Prostate gland (tissue), 2 donors: ENCODE measurements around the gene NOL7. TPM values are rescaled to one million over a fixed set of nuclear protein-coding genes. Genes with fewer than 3 reads are reported as not detected.

Source experiments
- DNase-seq: peaks from one replicate; pipeline ENCODE4 v3.0.0-alpha.2; 2019; ENCODE audit warnings: low spot score
- H3K27ac ChIP-seq, 2 donors: fragments of 200-600 bp; sonication (generic); 2 replicates each; pipeline ENCODE4 v1.5.1; 2017 to 2019
- H3K27me3 ChIP-seq: fragments of 200-600 bp; sonication (generic); replicated peaks from 2 replicates; pipeline ENCODE4 v1.5.1; 2019; ENCODE audit not compliant: insufficient read depth
- H3K36me3 ChIP-seq, 2 donors: fragments of 200-600 bp; sonication (generic); 1 replicate in 1 of 2; 2 replicates in 1 of 2; pipeline versions ENCODE4 v1.5.1 to v1.8.1; 2017 to 2019
- H3K4me1 ChIP-seq: fragments of 200-600 bp; sonication (generic); replicated peaks from 2 replicates; pipeline ENCODE4 v1.5.1; 2019
- H3K4me3 ChIP-seq, 2 donors: fragments of 200-600 bp; sonication (generic); 2 replicates each; pipeline ENCODE4 v1.5.1; 2017 to 2019
- H3K9me3 ChIP-seq: fragments of 200-600 bp; sonication (generic); 2 replicates; pipeline ENCODE4 v1.5.1; 2017
- POLR2A ChIP-seq: fragments of 450-650 bp; IDR thresholded peaks from one replicate; pipeline ENCODE4 v1.6.1; 2016; ENCODE audit warnings: antibody characterized with exemption, mild to moderate bottlenecking
- POLR2AphosphoS5 ChIP-seq: sonication (generic); formaldehyde crosslinking; IDR thresholded peaks from one replicate; pipeline ENCODE4 v1.6.1; 2017; ENCODE audit warnings: antibody characterized with exemption
- WGBS: methylation state at CpG from one replicate; pipeline ENCODE4 v1.1.5; 2018; 5-methylcytosine and 5-hydroxymethylcytosine counted together
- intact Hi-C: fragments of 100-400 bp; cut with DNase I; formaldehyde crosslinking; loops from one replicate; pipeline ENCODE4 v1.14.2; 2022
- total RNA-seq, 2 donors: library from RNA; depleted of rRNA; stranded (reverse); fragments of >200 nt; gene quantifications; one replicate each; pipeline ENCODE4 v1.1.0, GENCODE V29; 2016
- TF ChIP-seq, protein P1 (sequence below), 4 experiments: fragments of 200-600 bp in 2 of 4; fragments of 450-650 bp in 2 of 4; sonication (generic) in 2 of 4; IDR thresholded peaks; 1 replicate in 3 of 4; 2 replicates in 1 of 4; pipeline ENCODE4 v1.5.1; 2016 to 2019; ENCODE audit warnings: antibody characterized with exemption in 4 of 4, mild to moderate bottlenecking in 2 of 4, moderate library complexity in 2 of 4

NOL7 gene
- total RNA-seq, 2 donors from 2014 or later = 68.3 to 108 TPM

DNA sequence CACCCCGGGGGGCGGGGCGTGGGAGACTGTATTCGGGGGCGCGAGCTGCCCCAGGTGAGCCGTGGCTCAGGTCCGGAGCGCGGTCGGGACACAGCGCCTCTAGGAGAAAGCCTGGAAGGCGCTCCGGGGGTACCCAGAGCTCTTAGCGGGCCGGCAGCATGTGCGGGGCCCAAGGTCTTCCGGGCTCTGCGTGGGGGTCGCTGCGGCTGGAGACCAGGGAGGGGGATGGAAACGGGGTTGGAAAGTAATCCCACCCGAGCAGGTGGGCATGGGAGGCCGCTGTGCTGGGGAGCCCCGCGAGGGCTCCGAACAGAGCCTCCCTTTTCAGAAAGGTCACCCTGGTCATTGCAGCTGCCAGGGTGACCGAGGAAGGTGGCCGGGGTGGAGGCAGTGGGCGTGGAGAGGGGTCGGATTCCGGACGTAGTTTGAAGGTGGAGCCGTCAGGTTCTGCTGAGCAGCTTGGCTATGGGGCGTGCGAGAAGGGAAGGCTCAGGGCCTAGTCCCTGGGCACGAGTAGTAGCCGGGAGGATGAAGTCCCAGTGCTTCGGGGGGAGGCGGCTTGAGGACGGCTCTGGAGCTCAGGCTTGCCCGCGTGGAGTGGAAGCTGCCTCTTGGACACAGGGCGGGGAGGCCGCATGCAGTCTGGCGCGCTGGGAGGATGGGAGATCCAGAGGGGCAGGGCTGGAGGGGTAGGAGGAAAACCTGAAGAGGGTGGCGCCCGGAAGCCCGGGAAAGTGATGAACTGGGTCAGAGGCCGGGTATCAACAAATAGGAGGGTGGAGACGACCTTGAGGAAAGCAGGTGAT, 40.4 kb upstream of the NOL7 start, which contains the start of gene SIRT5:
Gene SIRT5 (plus strand): TSS at position 31 of the 806 bp plus-strand sequence. CDS start 9,510 bp downstream, outside the sequence.
- peak; percentile 72 for TF ChIP-seq POLR2AphosphoS5
- TF ChIP-seq, protein P1, sequence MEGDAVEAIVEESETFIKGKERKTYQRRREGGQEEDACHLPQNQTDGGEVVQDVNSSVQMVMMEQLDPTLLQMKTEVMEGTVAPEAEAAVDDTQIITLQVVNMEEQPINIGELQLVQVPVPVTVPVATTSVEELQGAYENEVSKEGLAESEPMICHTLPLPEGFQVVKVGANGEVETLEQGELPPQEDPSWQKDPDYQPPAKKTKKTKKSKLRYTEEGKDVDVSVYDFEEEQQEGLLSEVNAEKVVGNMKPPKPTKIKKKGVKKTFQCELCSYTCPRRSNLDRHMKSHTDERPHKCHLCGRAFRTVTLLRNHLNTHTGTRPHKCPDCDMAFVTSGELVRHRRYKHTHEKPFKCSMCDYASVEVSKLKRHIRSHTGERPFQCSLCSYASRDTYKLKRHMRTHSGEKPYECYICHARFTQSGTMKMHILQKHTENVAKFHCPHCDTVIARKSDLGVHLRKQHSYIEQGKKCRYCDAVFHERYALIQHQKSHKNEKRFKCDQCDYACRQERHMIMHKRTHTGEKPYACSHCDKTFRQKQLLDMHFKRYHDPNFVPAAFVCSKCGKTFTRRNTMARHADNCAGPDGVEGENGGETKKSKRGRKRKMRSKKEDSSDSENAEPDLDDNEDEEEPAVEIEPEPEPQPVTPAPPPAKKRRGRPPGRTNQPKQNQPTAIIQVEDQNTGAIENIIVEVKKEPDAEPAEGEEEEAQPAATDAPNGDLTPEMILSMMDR (IDR thresholded peaks at IDR 0.05) = no peak
- TF ChIP-seq POLR2A = peak; percentile 79
- intact Hi-C loops = loop anchor here (5.0 kb wide), 1 partner anchor 87 kb away; the partner anchor contains the start of gene GFOD1
- no peaks in the 10 kb centered on the region for H3K36me3 ChIP-seq
- under 1% methylated on average over 51 of the region's 52 CpGs for WGBS
- no peaks in the 10 kb centered on the region for H3K27me3 ChIP-seq
- no peaks in the 10 kb centered on the region for H3K4me1 ChIP-seq
- peak within 1 kb of the TSS; percentile 93 for H3K4me3 ChIP-seq
- no peaks in the 10 kb centered on the region for H3K9me3 ChIP-seq
- peak within 1 kb of the TSS; percentile 97 to 98 for H3K27ac ChIP-seq
- peak; percentile 71 for DNase-seq

DNA sequence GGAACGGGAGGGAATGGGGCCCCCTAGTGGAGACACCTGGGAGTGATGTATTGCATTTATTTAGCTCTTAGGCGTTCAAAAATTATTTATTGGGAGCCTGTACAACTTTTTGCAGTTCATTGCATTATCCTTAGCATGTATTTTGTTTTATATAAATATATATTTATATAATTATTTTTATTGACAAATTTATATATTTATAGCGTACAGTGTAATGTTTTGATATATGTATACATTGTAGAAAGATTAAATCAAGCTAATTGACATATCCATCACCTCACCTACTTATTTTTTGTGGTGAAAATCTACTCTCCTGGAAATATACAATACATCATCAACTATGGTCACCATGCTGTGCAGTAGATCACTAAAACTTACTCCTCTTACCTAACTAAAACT, 39.8 kb upstream of the NOL7 start:
- Histone ChIP-seq H3K4me1 (no peaks in the 10 kb centered on the region), H3K27me3 (no peaks in the 10 kb centered on the region), H3K27ac (peak overlapping the region; percentile 97 to 98), H3K36me3 (no peaks in the 10 kb centered on the region), H3K4me3 (peak overlapping the region; percentile 93), H3K9me3 (no peaks in the 10 kb centered on the region)
- TF ChIP-seq POLR2A = no peak
- TF ChIP-seq, protein P1 (IDR thresholded peaks at IDR 0.05) = peak; percentile 63 to 82 (median 75)
- intact Hi-C loops = no loop called here
- 23% methylated on average over 3 of the region's 3 CpGs for WGBS
- DNase-seq = no peak

DNA sequence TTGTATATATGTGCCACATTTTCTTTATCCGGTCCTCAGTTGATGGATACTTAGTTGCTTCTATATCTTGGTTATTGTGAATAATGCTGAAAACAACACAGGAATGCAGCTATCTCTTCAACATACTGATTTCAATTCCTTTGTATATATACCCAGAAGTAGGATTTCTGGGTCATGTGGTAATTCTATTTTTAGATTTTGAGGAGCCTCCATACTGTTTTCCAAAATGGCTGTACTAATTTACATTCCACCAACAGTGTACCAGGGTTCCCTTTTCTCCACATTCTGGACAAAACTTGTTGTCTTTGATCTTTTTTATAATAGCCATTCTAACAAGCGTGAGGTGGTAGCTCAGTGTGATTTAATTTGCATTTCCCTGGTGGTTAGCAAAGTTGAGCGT, 39.1 kb upstream of the NOL7 start:
- H3K4me1 ChIP-seq = no peaks in the 10 kb centered on the region
- TF ChIP-seq, protein P1 (IDR thresholded peaks at IDR 0.05) = no peak
- TF ChIP-seq POLR2AphosphoS5 = no peak
- TF ChIP-seq POLR2A = no peak
- H3K27ac ChIP-seq = peak overlapping the region in 1 of 2 donors; percentile 3
- no peak for DNase-seq
- no peak overlapping the region for H3K4me3 ChIP-seq
- H3K9me3 ChIP-seq = no peaks in the 10 kb centered on the region
- H3K36me3 ChIP-seq = no peaks in the 10 kb centered on the region
- intact Hi-C loops = no loop called here
- no peaks in the 10 kb centered on the region for H3K27me3 ChIP-seq
- 93% methylated on average over 3 of the region's 3 CpGs for WGBS

- Histone ChIP-seq H3K36me3 (no peaks in the 10 kb centered on the region), H3K4me3 (no peak overlapping the region), H3K4me1 (no peaks in the 10 kb centered on the region), H3K9me3 (no peaks in the 10 kb centered on the region), H3K27ac (no peak overlapping the region), H3K27me3 (no peaks in the 10 kb centered on the region)
- TF ChIP-seq POLR2AphosphoS5 (no peak), POLR2A (no peak)
- TF ChIP-seq, protein P1 (IDR thresholded peaks at IDR 0.05) = no peak
- no peak for DNase-seq
- WGBS = 95% methylated on average over 3 of the region's 3 CpGs
- intact Hi-C loops = no loop called here
These were observed 37.2 kb upstream of the NOL7 start for GRCh38 chr6:13577926-13578325.

DNA sequence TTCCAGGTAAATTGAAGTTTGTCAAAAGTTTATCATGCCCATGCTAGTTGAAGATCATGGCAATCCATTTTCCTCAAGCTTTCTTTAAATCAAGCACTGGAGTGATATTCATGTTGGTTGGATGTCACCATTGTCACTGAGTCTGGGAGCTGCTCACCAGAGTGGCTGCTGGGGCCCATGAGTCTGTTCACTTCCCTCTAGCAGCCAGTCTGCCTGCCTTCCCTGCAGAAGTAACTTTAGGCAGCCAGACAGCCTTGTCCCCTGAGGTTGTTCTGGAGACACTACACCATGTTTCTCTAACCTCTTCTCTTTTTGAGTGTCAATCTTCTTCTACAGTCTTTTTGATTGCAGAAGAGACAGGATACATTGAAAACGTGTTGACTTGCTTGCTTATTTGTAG, 35.2 kb upstream of the NOL7 start:
- no peak for DNase-seq
- H3K27ac ChIP-seq = no peak overlapping the region
- no peaks in the 10 kb centered on the region for H3K9me3 ChIP-seq
- no peak for TF ChIP-seq POLR2AphosphoS5
- TF ChIP-seq, protein P1 (IDR thresholded peaks at IDR 0.05) = no peak
- TF ChIP-seq POLR2A = no peak
- no peaks in the 10 kb centered on the region for H3K27me3 ChIP-seq
- WGBS = 58% methylated on average over 1 of the region's 1 CpG
- no peaks in the 10 kb centered on the region for H3K4me1 ChIP-seq
- no peaks in the 10 kb centered on the region for H3K36me3 ChIP-seq
- no peak overlapping the region for H3K4me3 ChIP-seq
- intact Hi-C loops = no loop called here
